ENCODE measurements around the gene KTN1.

The KTN1 gene

GRCh38 chr14:55641290-55641689 is 61.3 kb downstream of the KTN1 start:
- TF ChIP-seq CTCF (IDR thresholded peaks at IDR 0.05), result no peak

- no peak for TF ChIP-seq CTCF (IDR thresholded peaks at IDR 0.05)
These were observed 61.9 kb downstream of the KTN1 start for GRCh38 chr14:55641954-55642353.

- TF ChIP-seq CTCF (IDR thresholded peaks at IDR 0.05), result no peak
These were observed 65.1 kb downstream of the KTN1 start for GRCh38 chr14:55645145-55645544.

GRCh38 chr14:55645845-55646832 is 66.1 kb downstream of the KTN1 start:
- no peak for TF ChIP-seq CTCF (IDR thresholded peaks at IDR 0.05)

GRCh38 chr14:55650992-55651391 is 71.0 kb downstream of the KTN1 start:
- no peak for TF ChIP-seq CTCF (IDR thresholded peaks at IDR 0.05)

- no peak for TF ChIP-seq CTCF (IDR thresholded peaks at IDR 0.05)
These were observed 74.2 kb downstream of the KTN1 start for GRCh38 chr14:55654243-55654642.

GRCh38 chr14:55661029-55661428 is 81.0 kb downstream of the KTN1 start:
- TF ChIP-seq CTCF (IDR thresholded peaks at IDR 0.05), result no peak

Measured in LNCAP (cell line).